CD14-positive monocyte (primary cell): Measurements from ENCODE around the gene CXCL5. TPM values are rescaled to one million over a fixed set of nuclear protein-coding genes. Genes with fewer than 3 reads are reported as not detected.

Experiments
- DNase-seq, 3 donors: peaks; one replicate each; pipeline ENCODE4 v3.0.0-alpha.2; 2011 to 2022
- H2AFZ ChIP-seq: 2 replicates; pipeline ENCODE4 v1.6.0; 2012; ENCODE audit warnings: mild to moderate bottlenecking, low read depth, low read length, inconsistent platforms; ENCODE audit not compliant: insufficient read depth, poor library complexity, severe bottlenecking
- H3K27ac ChIP-seq, 2 donors: 1 replicate in 1 of 2; 2 replicates in 1 of 2; pipeline ENCODE4 v1.5.1; 2012 to 2013; ENCODE audit warnings: low read length in 2 of 2, control low read depth in 1 of 2, inconsistent platforms in 1 of 2, low read depth in 1 of 2, mild to moderate bottlenecking in 1 of 2
- H3K27me3 ChIP-seq, 2 donors: one replicate each; pipeline versions ENCODE4 v1.6.0 to v1.6.1; 2011 to 2013; ENCODE audit warnings: low read length in 2 of 2; ENCODE audit not compliant: control insufficient read depth in 2 of 2, insufficient read depth in 2 of 2
- H3K36me3 ChIP-seq, 2 donors: replicated peaks in 1 of 2; 1 replicate in 1 of 2; 2 replicates in 1 of 2; pipeline versions ENCODE4 v1.5.1 to v1.6.1; 2012 to 2013; ENCODE audit warnings: low read length in 2 of 2, control low read depth in 1 of 2, inconsistent platforms in 1 of 2, mild to moderate bottlenecking in 1 of 2; ENCODE audit not compliant: insufficient read depth in 2 of 2, control insufficient read depth in 1 of 2
- H3K4me1 ChIP-seq, 2 donors: 1 replicate in 1 of 2; 2 replicates in 1 of 2; pipeline versions ENCODE4 v1.5.1 to v1.6.1; 2012 to 2013; ENCODE audit warnings: low read length in 2 of 2, control low read depth in 1 of 2, inconsistent platforms in 1 of 2, mild to moderate bottlenecking in 1 of 2, moderate library complexity in 1 of 2; ENCODE audit not compliant: insufficient read depth in 2 of 2, control insufficient read depth in 1 of 2
- H3K4me2 ChIP-seq: replicated peaks from 2 replicates; pipeline ENCODE3; 2012; ENCODE audit warnings: low read length, moderate library complexity, mild to moderate bottlenecking; ENCODE audit not compliant: poor library complexity, severe bottlenecking; ENCODE audit errors: extremely low read depth
- H3K4me3 ChIP-seq, 3 experiments: fragments of 200-600 bp in 1 of 3; sonication (generic) in 1 of 3; replicated peaks in 1 of 3; 1 replicate in 2 of 3; 2 replicates in 1 of 3; pipeline ENCODE4 v1.5.1; 2011 to 2013; ENCODE audit warnings: low read length in 3 of 3, mild to moderate bottlenecking in 3 of 3, control low read depth in 2 of 3, low read depth in 2 of 3, inconsistent platforms in 1 of 3, moderate library complexity in 1 of 3
- H3K79me2 ChIP-seq: 2 replicates; pipeline ENCODE4 v1.6.0; 2012; ENCODE audit warnings: mild to moderate bottlenecking, control low read depth, inconsistent platforms, low read length, moderate library complexity; ENCODE audit not compliant: insufficient read depth
- H3K9ac ChIP-seq: 2 replicates; pipeline ENCODE4 v1.6.0; 2017; ENCODE audit warnings: low read length, mild to moderate bottlenecking; ENCODE audit not compliant: insufficient read depth, poor library complexity, severe bottlenecking
- H3K9me3 ChIP-seq, 2 donors: replicated peaks in 1 of 2; 1 replicate in 1 of 2; 2 replicates in 1 of 2; pipeline versions ENCODE4 v1.5.1 to v1.6.1; 2012 to 2013; ENCODE audit warnings: low read length in 2 of 2, control low read depth in 1 of 2; ENCODE audit not compliant: control insufficient read depth in 1 of 2, insufficient read depth in 1 of 2
- H4K20me1 ChIP-seq: 2 replicates; pipeline ENCODE4 v1.6.0; 2012; ENCODE audit warnings: mild to moderate bottlenecking, low read length, control low read depth, moderate library complexity; ENCODE audit not compliant: insufficient read depth
- H3K27ac Mint-ChIP-seq, 7 donors: one replicate each; pipeline ENCODE4 v1.8.0; 2020; ENCODE audit warnings: mild to moderate bottlenecking in 7 of 7, mixed read lengths in 7 of 7, moderate library complexity in 6 of 7, inconsistent platforms in 2 of 7
- H3K27me3 Mint-ChIP-seq, 3 donors: one replicate each; pipeline ENCODE4 v1.8.0; 2021 to 2022; ENCODE audit warnings: low read depth in 3 of 3, mild to moderate bottlenecking in 3 of 3, mixed read lengths in 3 of 3, moderate library complexity in 3 of 3, inconsistent platforms in 1 of 3
- H3K36me3 Mint-ChIP-seq, 2 donors: one replicate each; pipeline ENCODE4 v1.8.0; 2020; ENCODE audit warnings: mixed read lengths in 2 of 2, inconsistent platforms in 1 of 2, mild to moderate bottlenecking in 1 of 2
- H3K4me1 Mint-ChIP-seq: one replicate; pipeline ENCODE4 v1.8.0; 2020; ENCODE audit warnings: mild to moderate bottlenecking, mixed read lengths
- H3K4me3 Mint-ChIP-seq, 2 donors: one replicate each; pipeline ENCODE4 v1.8.0; 2020; ENCODE audit warnings: mild to moderate bottlenecking in 2 of 2, mixed read lengths in 2 of 2, moderate library complexity in 1 of 2
- H3K9me3 Mint-ChIP-seq, 7 donors: one replicate each; pipeline ENCODE4 v1.8.0; 2020 to 2022; ENCODE audit warnings: mixed read lengths in 7 of 7, mild to moderate bottlenecking in 6 of 7, moderate library complexity in 6 of 7, inconsistent platforms in 2 of 7
- WGBS: methylation state at CpG from one replicate; pipeline ENCODE4 v1.1.5; 2013; ENCODE audit warnings: missing lambda C conversion rate; ENCODE audit not compliant: insufficient coverage; 5-methylcytosine and 5-hydroxymethylcytosine counted together
- intact Hi-C, 2 donors: fragments of 100-400 bp; cut with micrococcal nuclease; formaldehyde crosslinking; loops; one replicate each; pipeline versions ENCODE4 v1.15.0 to v1.15.1; 2023
- polyA plus RNA-seq, 3 donors: library from polyadenylated mRNA; depleted of rRNA in 1 of 3; unstranded in 2 of 3; stranded (reverse) in 1 of 3; fragments of 300-500 nt in 2 of 3; fragments of >200 nt in 1 of 3; fragmentation: Illumina TruSeq in 2 of 3; gene quantifications; 1 replicate in 2 of 3; 2 replicates in 1 of 3; pipeline ENCODE4 v1.2.3, GENCODE V29; 2012 to 2021
- TF ChIP-seq, protein P1 (sequence below): fragments of 200-600 bp; IDR thresholded peaks from one replicate; pipeline ENCODE4 v1.8.0; 2022; ENCODE audit warnings: antibody characterized with exemption, mild to moderate bottlenecking

Gene CXCL5
- polyA plus RNA-seq, 3 donors: 0.15 TPM; not detected in 2

DNA sequence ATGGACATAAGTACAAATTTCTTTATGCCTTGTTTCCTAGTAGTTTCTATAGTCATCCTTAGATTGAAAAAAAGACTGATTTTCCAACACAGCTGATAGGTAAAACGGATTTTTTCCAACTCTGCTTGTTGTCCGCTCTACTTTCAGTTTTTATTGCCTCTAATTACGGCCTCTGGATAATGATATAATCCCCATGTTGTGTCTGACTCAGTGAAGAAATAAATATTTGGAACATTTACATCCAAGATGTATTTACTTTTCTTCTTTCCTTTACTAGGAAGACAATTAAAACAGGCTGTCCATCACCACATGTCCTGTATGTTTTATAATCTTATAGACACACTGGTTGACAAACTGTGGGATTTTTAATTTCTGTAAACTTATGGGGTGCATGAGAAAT is 46.8 kb upstream of the CXCL5 start:
- Histone ChIP-seq H3K9ac (no peak overlapping the region), H3K79me2 (no peaks in the 10 kb centered on the region), H3K4me2 (no peak overlapping the region), H2AFZ (no peak overlapping the region), H3K27me3 (peaks cover 4 to 5% of the 10 kb centered on the region in 2 donors), H3K27ac (no peak overlapping the region), H4K20me1 (no peaks in the 10 kb centered on the region), H3K4me1 (peaks cover 21 to 24% of the 10 kb centered on the region in 2 donors), H3K9me3 (no peaks in the 10 kb centered on the region), H3K4me3 (no peak overlapping the region), H3K36me3 (no peaks in the 10 kb centered on the region)
- no peaks in the 10 kb centered on the region for H3K36me3 Mint-ChIP-seq
- peaks cover 23% of the 10 kb centered on the region for H3K4me1 Mint-ChIP-seq
- intact Hi-C loops: no loop called here
- no peak overlapping the region for H3K4me3 Mint-ChIP-seq
- H3K9me3 Mint-ChIP-seq: peaks cover 0 to 6% (median 3%) of the 10 kb centered on the region in 7 donors
- no peak for DNase-seq
- peaks cover 0 to 4% (median 1%) of the 10 kb centered on the region in 3 donors for H3K27me3 Mint-ChIP-seq
- WGBS: 100% methylated on average over 2 of the region's 3 CpGs
- TF ChIP-seq, protein P1, sequence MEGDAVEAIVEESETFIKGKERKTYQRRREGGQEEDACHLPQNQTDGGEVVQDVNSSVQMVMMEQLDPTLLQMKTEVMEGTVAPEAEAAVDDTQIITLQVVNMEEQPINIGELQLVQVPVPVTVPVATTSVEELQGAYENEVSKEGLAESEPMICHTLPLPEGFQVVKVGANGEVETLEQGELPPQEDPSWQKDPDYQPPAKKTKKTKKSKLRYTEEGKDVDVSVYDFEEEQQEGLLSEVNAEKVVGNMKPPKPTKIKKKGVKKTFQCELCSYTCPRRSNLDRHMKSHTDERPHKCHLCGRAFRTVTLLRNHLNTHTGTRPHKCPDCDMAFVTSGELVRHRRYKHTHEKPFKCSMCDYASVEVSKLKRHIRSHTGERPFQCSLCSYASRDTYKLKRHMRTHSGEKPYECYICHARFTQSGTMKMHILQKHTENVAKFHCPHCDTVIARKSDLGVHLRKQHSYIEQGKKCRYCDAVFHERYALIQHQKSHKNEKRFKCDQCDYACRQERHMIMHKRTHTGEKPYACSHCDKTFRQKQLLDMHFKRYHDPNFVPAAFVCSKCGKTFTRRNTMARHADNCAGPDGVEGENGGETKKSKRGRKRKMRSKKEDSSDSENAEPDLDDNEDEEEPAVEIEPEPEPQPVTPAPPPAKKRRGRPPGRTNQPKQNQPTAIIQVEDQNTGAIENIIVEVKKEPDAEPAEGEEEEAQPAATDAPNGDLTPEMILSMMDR: no peak
- no peak overlapping the region for H3K27ac Mint-ChIP-seq

DNA sequence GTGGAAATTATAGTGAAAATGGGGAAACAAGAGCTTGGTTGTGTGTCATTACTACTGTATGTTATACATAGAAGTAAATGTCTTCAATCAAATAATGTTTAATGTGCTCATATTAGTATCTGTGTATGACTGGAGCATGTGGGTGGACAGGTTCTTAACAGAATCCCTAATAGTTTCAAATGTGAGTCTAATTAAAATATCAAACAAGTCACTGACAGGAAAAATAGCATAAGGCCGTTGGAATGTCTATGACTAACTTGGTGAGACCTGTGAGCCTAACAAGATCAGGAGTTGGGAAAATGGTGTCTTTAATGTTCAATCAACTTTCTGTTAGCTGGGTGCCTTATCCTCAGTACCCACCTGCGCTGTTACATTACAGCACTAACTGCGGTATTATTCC is 46.2 kb upstream of the CXCL5 start:
- H3K9ac ChIP-seq: no peak overlapping the region
- H4K20me1 ChIP-seq: no peaks in the 10 kb centered on the region
- intact Hi-C loops: no loop called here
- H2AFZ ChIP-seq: no peak overlapping the region
- H3K4me1 Mint-ChIP-seq: peaks cover 23% of the 10 kb centered on the region
- peaks cover 0 to 6% (median 3%) of the 10 kb centered on the region in 7 donors for H3K9me3 Mint-ChIP-seq
- no peak for DNase-seq
- H3K27ac Mint-ChIP-seq: peak overlapping the region; percentile 71 to 92 (median 85)
- TF ChIP-seq, protein P1: no peak
- peaks cover 21 to 24% of the 10 kb centered on the region in 2 donors for H3K4me1 ChIP-seq
- no CpG with 5 or more reads among the region's 3 CpGs for WGBS
- H3K36me3 ChIP-seq: no peaks in the 10 kb centered on the region
- H3K4me3 ChIP-seq: no peak overlapping the region
- H3K4me2 ChIP-seq: no peak overlapping the region
- H3K79me2 ChIP-seq: no peaks in the 10 kb centered on the region
- no peak overlapping the region for H3K27ac ChIP-seq
- H3K27me3 Mint-ChIP-seq: peaks cover 0 to 6% (median 5%) of the 10 kb centered on the region in 3 donors
- H3K9me3 ChIP-seq: no peaks in the 10 kb centered on the region
- peaks cover 6 to 10% of the 10 kb centered on the region in 2 donors for H3K27me3 ChIP-seq
- no peaks in the 10 kb centered on the region for H3K36me3 Mint-ChIP-seq
- no peak overlapping the region for H3K4me3 Mint-ChIP-seq
